GM18873 (cell line): Measurements from ENCODE around the gene ALOXE3.
"Not testable (repeated sequence)": the region's sequence is repeated elsewhere in the genome, so short reads cannot be mapped to it uniquely, and the experiment has no call there.

Experiments used
- ATAC-seq: cut with Tn5 transposase; IDR thresholded peaks from one replicate; pipeline ENCODE4 v1.9.1; 2021; ENCODE audit warnings: mild to moderate bottlenecking, moderate library complexity, moderate number of reproducible peaks; ENCODE audit not compliant: unreplicated experiment, low FRiP score

Gene ALOXE3

DNA sequence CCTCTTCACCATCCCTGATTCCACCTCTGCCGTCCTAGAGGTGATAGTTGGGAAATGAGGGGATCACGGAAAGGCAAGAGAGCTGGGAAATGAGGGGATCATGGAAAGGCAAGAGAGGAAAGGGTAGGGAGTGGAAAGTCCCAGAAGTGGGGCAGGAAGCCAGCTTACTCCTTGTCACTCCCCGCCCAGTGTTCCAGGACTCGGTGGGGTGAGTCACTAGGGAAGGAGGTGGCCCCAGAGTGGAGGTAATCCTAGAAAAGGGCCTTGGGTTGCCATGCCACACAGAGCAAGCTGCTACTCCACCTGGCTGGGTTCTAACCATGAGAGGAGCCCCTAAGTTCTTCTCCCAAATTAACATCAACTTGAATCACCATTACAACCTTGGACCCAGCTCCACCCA lies 14.8 kb downstream of the ALOXE3 start:
- no peak for ATAC-seq

DNA sequence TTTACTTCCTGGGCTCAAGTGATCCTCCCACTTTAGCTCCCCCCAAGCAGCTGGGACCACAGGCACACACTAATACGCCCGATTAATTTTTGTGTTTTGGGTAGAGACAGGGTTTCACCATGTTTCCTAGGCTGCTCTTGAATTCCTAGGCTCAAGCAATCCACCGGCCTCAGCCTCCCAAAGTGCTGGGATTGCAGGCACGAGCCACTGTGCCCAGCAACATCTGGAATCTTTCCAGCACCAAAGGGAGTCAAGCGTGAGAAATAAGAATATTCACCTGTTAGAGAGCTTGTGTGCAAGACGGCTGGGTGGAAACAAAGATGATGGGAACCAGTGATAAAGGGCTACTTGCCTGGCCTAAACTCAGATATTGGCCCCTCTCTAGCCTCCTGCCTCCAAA lies 16.6 kb downstream of the ALOXE3 start:
- no peak for ATAC-seq

DNA sequence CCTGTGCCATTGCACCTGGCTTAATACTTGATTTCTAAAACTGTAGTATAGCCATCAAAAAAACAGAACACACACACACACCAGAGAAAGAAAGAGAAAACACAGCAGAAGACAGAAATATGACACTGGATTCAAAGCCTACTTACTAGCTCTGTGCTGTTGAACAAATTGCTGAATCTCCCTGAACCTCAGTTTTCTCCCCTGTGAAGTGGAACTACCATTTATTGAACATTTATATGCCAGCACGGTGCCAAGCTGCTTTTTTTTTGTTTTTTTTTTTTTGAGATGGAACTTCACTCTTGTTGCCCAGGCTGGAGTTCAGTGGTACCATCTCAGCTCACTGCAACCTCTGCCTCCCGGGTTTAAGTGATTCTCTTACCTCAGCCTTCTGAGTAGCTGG lies 17.6 kb downstream of the ALOXE3 start:
- no peak for ATAC-seq

- ATAC-seq = no peak
Measured at GRCh38 chr17:8100111-8100510, 18.2 kb downstream of the ALOXE3 start.

GRCh38 chr17:8096541-8096940 lies 21.8 kb downstream of the ALOXE3 start:
- ATAC-seq = no peak

- ATAC-seq = no peak
Measured at GRCh38 chr17:8095361-8095760, 23.0 kb downstream of the ALOXE3 start.

GRCh38 chr17:8091033-8091687 lies 27.2 kb downstream of the ALOXE3 start:
- ATAC-seq = no peak

DNA sequence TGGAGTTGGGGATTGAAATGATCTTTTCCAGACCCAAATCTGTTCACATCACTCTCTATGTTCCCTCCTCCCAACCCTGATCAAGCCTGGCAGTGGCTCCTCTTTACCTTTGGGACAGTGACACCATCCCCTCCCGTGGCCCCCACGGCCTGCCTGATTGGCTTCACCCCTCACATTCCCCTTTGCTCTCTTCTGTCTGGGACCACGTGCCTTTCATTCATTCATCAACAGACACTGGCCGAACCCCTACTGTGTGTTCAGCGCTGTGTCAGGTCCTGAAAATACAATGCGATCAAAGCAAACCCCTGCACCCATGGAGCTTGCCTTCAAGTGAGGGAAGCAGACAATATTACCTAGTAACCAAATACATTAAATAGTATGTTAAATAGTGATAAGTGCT lies 28.6 kb downstream of the ALOXE3 start:
- no peak for ATAC-seq

GRCh38 chr17:8087952-8088230 lies 30.4 kb downstream of the ALOXE3 start:
- no peak for ATAC-seq

GRCh38 chr17:8087075-8087951 lies 31.0 kb downstream of the ALOXE3 start, which contains the start of gene ALOX12B:
ALOX12B (minus strand) TSS chr17:8087716; CDS start chr17:8087442, 274 bp downstream.
- no peak for ATAC-seq

DNA sequence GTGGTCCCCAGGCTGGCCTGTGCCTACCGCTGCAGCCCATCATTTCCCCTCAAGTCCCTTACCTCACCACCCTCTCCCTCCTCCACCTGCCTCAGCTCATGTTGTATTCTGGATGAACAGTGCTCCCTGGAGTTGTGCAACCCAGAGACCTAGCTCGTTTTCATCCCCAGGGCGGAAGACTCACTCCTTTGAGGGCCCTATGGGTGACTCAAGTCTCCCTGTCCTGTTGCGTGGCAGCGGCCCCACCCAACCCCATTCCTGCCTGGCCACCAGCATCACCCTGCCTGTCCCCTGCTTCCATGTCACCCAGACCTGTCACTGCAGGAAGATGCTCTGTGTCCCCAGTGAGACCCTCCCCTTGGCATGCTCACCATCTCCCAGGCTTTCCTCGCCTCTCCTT lies 34.1 kb downstream of the ALOXE3 start:
- ATAC-seq = no peak

- no peak for ATAC-seq
Measured at GRCh38 chr17:8082292-8082691, 36.0 kb downstream of the ALOXE3 start.

- ATAC-seq = no peak
Measured at GRCh38 chr17:8081876-8082275, 36.4 kb downstream of the ALOXE3 start.

- no peak for ATAC-seq
Measured at GRCh38 chr17:8080799-8081219, 37.5 kb downstream of the ALOXE3 start.

DNA sequence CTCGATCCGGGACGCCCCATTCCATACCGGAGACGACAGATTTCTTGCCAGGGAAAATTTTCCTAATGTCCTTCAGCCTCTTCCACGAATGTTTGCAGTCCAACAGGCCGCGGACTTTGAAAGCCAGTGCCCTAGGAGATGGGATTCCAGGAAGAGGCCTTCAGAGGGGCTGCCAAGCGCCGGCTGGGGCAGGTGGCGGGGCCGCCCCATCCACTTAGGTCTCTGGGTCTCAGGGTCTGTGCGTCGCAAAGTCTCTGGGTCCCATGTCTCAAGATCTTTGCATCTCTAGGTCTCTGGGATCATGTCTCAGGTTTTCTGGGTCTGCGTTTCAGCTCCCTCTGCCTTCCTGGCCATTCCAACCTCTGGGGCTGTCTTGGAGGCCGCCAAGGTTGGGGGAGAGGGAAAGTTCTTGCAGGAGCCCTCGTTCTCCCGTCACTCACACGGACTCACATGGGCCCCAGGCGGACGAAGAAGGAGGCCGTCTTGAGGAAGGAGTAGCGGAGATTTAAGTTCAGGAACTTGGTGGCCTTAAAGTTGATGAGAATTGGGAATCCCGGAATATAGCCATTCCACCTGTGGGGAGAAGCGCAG lies 38.0 kb downstream of the ALOXE3 start:
- ATAC-seq = no peak

- no peak for ATAC-seq
Measured at GRCh38 chr17:8079291-8080207, 38.8 kb downstream of the ALOXE3 start.

- ATAC-seq = not testable (repeated sequence)
Measured at GRCh38 chr17:8077939-8078338, 40.4 kb downstream of the ALOXE3 start.

- no peak for ATAC-seq
Measured at GRCh38 chr17:8076502-8077266, 41.6 kb downstream of the ALOXE3 start.

DNA sequence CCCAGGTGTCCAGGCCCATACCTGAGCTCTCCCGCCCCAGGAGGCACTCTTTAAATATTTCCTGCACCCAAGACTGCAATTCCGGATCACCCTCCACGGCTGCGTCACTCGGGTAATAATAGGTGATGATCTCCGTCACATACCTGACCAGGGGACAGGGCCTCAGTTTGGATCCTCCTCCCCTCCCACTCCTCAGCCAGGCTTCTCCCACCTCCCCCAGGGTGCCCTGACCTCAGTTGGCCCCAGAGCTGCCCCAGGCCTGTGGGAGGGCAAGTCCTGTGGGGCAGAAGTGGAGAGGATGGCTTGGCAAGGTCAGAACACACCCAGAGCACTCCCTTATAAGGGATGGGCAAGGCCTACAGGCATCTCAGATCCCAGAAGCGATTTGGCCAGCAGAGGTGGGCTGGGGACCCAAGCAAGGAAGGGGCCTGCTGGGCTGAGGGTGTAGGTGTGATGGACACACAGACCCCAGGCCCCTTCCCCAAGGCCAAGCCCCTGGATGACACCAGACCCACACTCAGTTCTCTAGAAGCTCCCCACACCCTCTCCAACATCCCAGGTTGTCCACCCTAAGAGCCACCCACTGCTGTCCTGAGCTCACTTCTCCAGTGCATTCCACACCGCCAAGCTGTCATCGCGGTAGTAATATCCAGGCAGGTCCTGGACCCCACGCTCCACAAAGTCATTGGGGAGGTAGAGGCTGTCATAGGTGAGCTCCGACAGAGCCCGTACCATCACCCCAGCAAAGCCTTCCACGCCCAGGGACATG lies 42.6 kb downstream of the ALOXE3 start:
- no peak for ATAC-seq
